ENCODE data around the gene HMCN2. TPM values are rescaled to one million over a fixed set of nuclear protein-coding genes. Genes with fewer than 3 reads are reported as not detected.

Gene HMCN2
- total and polyA plus RNA-seq, 2 experiments from 2014 or later: 0.50 to 0.54 TPM

DNA sequence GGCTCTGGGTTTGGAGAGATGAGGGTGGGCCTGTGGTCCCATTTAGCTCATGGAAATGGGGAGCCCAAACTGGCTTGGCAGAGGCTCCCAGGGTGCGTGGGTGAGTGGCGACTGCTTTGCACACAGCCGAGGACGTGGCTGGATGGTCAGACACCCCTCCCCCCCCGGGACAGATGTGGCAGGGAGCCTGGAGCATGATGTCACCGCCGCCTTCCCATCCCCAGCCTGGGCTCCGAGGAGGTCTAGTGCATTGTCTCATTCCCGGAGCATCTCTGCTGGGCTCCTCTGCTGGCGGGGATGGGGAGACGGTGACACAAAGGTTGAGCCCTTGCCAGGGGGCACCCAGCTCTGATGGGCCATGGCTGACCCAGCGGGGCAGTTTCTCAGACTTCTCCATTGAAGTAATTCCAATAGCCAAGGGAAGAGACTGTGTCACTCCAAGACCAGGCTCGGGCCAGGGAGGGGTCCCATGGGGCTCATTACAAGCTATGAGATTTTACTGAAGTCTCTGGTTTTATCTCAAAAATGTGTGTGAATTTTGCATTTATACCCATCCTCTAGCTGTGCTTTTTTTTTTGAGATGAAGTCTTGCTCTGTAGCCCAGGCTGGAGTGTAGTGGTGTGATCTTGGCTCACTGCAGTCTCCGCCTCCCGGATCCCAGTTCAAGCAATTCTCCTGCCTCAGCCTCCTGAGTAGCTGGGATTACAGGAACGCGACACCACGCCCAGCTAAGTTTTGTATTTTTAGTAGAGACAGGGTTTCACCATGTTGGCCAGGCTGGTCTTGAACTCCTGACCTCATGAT lies 36.1 kb downstream of the HMCN2 start:
- no peak for TF ChIP-seq EZH2 (IDR thresholded peaks at IDR 0.05; ENCODE audit: borderline replicate concordance)
- TF ChIP-seq, protein P1, sequence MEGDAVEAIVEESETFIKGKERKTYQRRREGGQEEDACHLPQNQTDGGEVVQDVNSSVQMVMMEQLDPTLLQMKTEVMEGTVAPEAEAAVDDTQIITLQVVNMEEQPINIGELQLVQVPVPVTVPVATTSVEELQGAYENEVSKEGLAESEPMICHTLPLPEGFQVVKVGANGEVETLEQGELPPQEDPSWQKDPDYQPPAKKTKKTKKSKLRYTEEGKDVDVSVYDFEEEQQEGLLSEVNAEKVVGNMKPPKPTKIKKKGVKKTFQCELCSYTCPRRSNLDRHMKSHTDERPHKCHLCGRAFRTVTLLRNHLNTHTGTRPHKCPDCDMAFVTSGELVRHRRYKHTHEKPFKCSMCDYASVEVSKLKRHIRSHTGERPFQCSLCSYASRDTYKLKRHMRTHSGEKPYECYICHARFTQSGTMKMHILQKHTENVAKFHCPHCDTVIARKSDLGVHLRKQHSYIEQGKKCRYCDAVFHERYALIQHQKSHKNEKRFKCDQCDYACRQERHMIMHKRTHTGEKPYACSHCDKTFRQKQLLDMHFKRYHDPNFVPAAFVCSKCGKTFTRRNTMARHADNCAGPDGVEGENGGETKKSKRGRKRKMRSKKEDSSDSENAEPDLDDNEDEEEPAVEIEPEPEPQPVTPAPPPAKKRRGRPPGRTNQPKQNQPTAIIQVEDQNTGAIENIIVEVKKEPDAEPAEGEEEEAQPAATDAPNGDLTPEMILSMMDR (IDR thresholded peaks at IDR 0.05; ENCODE audit: poor library complexity): no peak
- no peak for TF ChIP-seq EZH2phosphoT487 (IDR thresholded peaks at IDR 0.05; ENCODE audit: low read depth, severe bottlenecking, unreplicated experiment)
- H3K27ac ChIP-seq: no peak overlapping the region
- DNase-seq (ENCODE audit: low spot score): no peak

DNA sequence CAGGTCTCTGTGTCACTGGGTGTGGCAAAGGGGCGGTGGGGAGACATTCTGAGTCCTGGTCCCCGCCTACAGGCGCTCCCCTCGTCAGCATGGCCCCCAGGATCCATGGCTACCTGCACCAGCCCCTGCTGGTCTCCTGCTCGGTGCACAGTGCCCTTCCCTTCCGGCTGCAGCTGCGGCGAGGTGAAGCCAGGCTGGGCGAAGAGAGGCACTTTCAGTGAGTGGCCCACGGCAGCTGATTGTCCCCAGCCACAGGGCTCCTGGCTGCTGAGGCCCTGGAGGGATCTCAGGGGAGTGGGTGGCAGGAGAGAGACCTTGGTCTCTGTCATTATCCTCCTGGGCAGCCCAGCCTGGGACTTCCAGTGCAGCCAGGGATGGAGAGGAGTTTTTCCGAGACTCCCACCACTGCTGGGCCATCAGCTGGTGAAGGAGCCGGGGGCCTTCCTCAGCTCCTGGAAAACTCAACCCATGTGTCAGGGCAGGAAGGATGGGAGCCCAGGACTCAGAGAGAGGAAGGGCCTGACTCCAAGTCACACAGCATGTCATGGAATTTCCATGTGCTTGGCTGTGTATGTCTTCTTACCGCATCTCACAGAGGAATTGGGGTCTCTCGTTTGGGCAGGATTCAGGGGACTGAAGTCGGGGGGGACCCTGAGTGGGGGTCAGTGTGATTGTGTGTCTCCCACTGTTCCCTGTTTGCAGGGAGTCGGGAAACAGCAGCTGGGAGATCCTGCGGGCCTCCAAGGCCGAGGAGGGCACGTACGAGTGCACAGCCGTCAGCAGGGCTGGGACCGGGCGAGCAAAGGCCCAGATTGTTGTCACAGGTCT lies 37.4 kb downstream of the HMCN2 start:
- no peak for DNase-seq (ENCODE audit: low spot score)
- Histone ChIP-seq H3K79me2 (no peaks in the 10 kb centered on the region), H3K27me3 (no peaks in the 10 kb centered on the region), H3K27ac (no peak overlapping the region), H3K36me3 (replicated peaks; ENCODE audit: insufficient read depth, low read depth) (no peaks in the 10 kb centered on the region), H3K9me3 (ENCODE audit: low read depth) (no peaks in the 10 kb centered on the region), H3K4me2 (no peak overlapping the region), H3K4me3 (no peak overlapping the region), H2AFZ (no peak overlapping the region), H4K20me1 (ENCODE audit: insufficient read depth, poor library complexity, severe bottlenecking) (no peaks in the 10 kb centered on the region), H3K4me1 (ENCODE audit: insufficient read depth) (no peaks in the 10 kb centered on the region), H3K9me2 (replicated peaks; ENCODE audit: insufficient read depth) (no peaks in the 10 kb centered on the region)
- WGBS (ENCODE audit: low lambda C conversion rate, missing lambda C conversion rate): 90% methylated on average over 23 of the region's 23 CpGs
- TF ChIP-seq EZH2 (IDR thresholded peaks at IDR 0.05; ENCODE audit: borderline replicate concordance) (no peak), EZH2phosphoT487 (IDR thresholded peaks at IDR 0.05; ENCODE audit: low read depth, severe bottlenecking, unreplicated experiment) (no peak)
- TF ChIP-seq, protein P1 (IDR thresholded peaks at IDR 0.05; ENCODE audit: poor library complexity): no peak

More for the DNA sequence above, 36.1 kb downstream of the HMCN2 start:
- Histone ChIP-seq H4K20me1 (ENCODE audit: insufficient read depth, poor library complexity, severe bottlenecking) (no peaks in the 10 kb centered on the region), H3K9me3 (ENCODE audit: low read depth) (no peaks in the 10 kb centered on the region), H3K4me1 (ENCODE audit: insufficient read depth) (no peaks in the 10 kb centered on the region), H3K4me3 (no peak overlapping the region), H3K4me2 (no peak overlapping the region), H2AFZ (no peak overlapping the region), H3K79me2 (no peaks in the 10 kb centered on the region), H3K36me3 (replicated peaks; ENCODE audit: insufficient read depth, low read depth) (no peaks in the 10 kb centered on the region), H3K9me2 (replicated peaks; ENCODE audit: insufficient read depth) (no peaks in the 10 kb centered on the region), H3K27me3 (no peaks in the 10 kb centered on the region)
- WGBS (ENCODE audit: low lambda C conversion rate, missing lambda C conversion rate): 88% methylated on average over 18 of the region's 18 CpGs

DNA sequence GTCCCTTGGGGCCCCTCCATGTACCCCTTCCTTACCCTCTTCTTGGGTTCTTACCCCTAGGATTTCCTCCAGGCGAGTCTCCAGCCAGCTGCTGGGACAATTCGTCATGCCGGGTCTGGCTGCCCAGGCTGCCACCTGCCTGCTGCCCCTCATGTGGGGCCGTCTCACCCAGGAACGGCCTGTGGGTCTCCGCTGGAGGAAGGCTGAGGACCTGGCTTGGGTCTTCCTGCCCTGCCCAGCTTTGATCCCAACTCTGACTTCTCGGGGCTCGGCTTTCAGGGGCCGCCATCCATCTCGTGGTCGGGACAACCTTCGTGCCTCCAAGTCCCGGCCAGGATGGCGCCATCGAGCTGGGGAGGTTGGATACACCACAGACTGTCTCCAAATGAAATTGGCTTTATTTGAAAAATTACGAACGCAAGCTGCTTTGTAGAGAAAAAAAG lies 38.1 kb downstream of the HMCN2 start:
- no peaks in the 10 kb centered on the region for H3K4me1 ChIP-seq (ENCODE audit: insufficient read depth)
- no peaks in the 10 kb centered on the region for H3K9me2 ChIP-seq (replicated peaks; ENCODE audit: insufficient read depth)
- H3K27me3 ChIP-seq: no peaks in the 10 kb centered on the region
- H3K79me2 ChIP-seq: no peaks in the 10 kb centered on the region
- H3K9me3 ChIP-seq (ENCODE audit: low read depth): no peaks in the 10 kb centered on the region
- TF ChIP-seq EZH2phosphoT487 (IDR thresholded peaks at IDR 0.05; ENCODE audit: low read depth, severe bottlenecking, unreplicated experiment) (no peak), EZH2 (IDR thresholded peaks at IDR 0.05; ENCODE audit: borderline replicate concordance) (no peak)
- TF ChIP-seq, protein P1 (IDR thresholded peaks at IDR 0.05; ENCODE audit: poor library complexity): no peak
- no peaks in the 10 kb centered on the region for H3K36me3 ChIP-seq (replicated peaks; ENCODE audit: insufficient read depth, low read depth)
- no peak overlapping the region for H3K4me3 ChIP-seq
- no peak overlapping the region for H2AFZ ChIP-seq
- no peak overlapping the region for H3K27ac ChIP-seq
- no peaks in the 10 kb centered on the region for H4K20me1 ChIP-seq (ENCODE audit: insufficient read depth, poor library complexity, severe bottlenecking)
- no peak for DNase-seq (ENCODE audit: low spot score)
- H3K4me2 ChIP-seq: no peak overlapping the region
- 76% methylated on average over 17 of the region's 17 CpGs for WGBS (ENCODE audit: low lambda C conversion rate, missing lambda C conversion rate)

Measured in hepatocyte (in vitro differentiated cells).